ENCODE measurements around the gene UBTD1. TPM values are rescaled to one million over a fixed set of nuclear protein-coding genes. Genes with fewer than 3 reads are reported as not detected.

Gene UBTD1
- total and polyA plus RNA-seq, 10 of the 15 experiments (the other 5 are each of a cell fraction or from before 2014, with no cell fraction given): 0.04 to 1.5 (median 1.2) TPM; not detected in 1

GRCh38 chr10:97517778-97518300, 19.1 kb downstream of the UBTD1 start (continued):
- TF ChIP-seq BCL3 (IDR thresholded peaks at IDR 0.05; ENCODE audit: borderline replicate concordance, insufficient read depth, low read depth, low read length, poor library complexity, severe bottlenecking): no peak
- TF ChIP-seq PAX5 (IDR thresholded peaks at IDR 0.05; ENCODE audit: borderline replicate concordance, low read depth, low read length): no peak
- TF ChIP-seq JUNB (IDR thresholded peaks at IDR 0.05): no peak
- TF ChIP-seq MTA3 (IDR thresholded peaks at IDR 0.05; ENCODE audit: borderline replicate concordance, low read length): no peak
- no peak for TF ChIP-seq DPF2 (IDR thresholded peaks at IDR 0.05)
- TF ChIP-seq MYC (IDR thresholded peaks at IDR 0.05; ENCODE audit: insufficient read depth, insufficient read length, insufficient replicate concordance, low read length, severe bottlenecking): no peak
- no peak for TF ChIP-seq KAT2A (conservative IDR thresholded peaks at IDR 0.05; ENCODE audit: control insufficient read depth, low read depth, low read length)
- no peak for TF ChIP-seq ESRRA (IDR thresholded peaks at IDR 0.05; ENCODE audit: low read length)

- intact Hi-C loops (cut with micrococcal nuclease; ENCODE audit: unreplicated experiment) (no loop called here), in situ Hi-C loops (cut with MboI) (no loop called here)
- Histone ChIP-seq H3K4me2 (ENCODE audit: control insufficient read depth, insufficient read depth) (no peak overlapping the region), H4K20me1 (ENCODE audit: control insufficient read depth, insufficient read depth) (no peaks in the 10 kb centered on the region), H3K4me1 (ENCODE audit: control insufficient read depth, insufficient read depth, low read length) (no peaks in the 10 kb centered on the region), H2AFZ (ENCODE audit: control insufficient read depth, low read depth, low read length) (no peak overlapping the region), H3K4me3 (no peak overlapping the region), H3K9ac (ENCODE audit: control insufficient read depth, insufficient read depth, low read length) (no peak overlapping the region), H3K27me3 (replicated peaks in 1 of 2; ENCODE audit: control insufficient read depth in 2 of 2, insufficient read depth in 2 of 2, low read length in 1 of 2) (peaks cover 7 to 9% of the 10 kb centered on the region in 2 experiments), H3K27ac (ENCODE audit: control insufficient read depth, insufficient read depth) (no peak overlapping the region), H3K79me2 (ENCODE audit: control insufficient read depth, insufficient read depth, low read length) (no peaks in the 10 kb centered on the region), H3K36me3 (ENCODE audit: control insufficient read depth in 2 of 2, insufficient read depth in 2 of 2, low read length in 1 of 2) (no peaks in the 10 kb centered on the region), H3K9me3 (replicated peaks; ENCODE audit: control insufficient read depth, insufficient read depth, low read length) (no peaks in the 10 kb centered on the region)
- RAD21 ChIA-PET (ENCODE audit: unreplicated experiment): no interaction called here
- CTCF ChIA-PET: interaction anchor here (1.0 kb wide), 1 partner anchor 87 kb away, joined by 3 read pairs; no protein-coding TSS in a partner anchor
- no peak for DNase-seq (ENCODE audit: low read depth, low spot score)
- FAIRE-seq: no peak
- SMC1A ChIA-PET (ENCODE audit: uncharacterized antibody, unreplicated experiment): interaction anchor here (1.5 kb wide), 1 partner anchor 17 kb away, joined by 3 read pairs; no protein-coding TSS in a partner anchor
- no peak for ATAC-seq
- BruUV-seq (replicated peaks): no TSS peak
- WGBS (ENCODE audit: insufficient coverage, insufficient replicate concordance, low lambda C conversion rate, missing lambda C conversion rate): 8% methylated on average over 10 of the region's 10 CpGs
- POLR2A ChIA-PET: no interaction called here
- no peak for TF ChIP-seq MYB (IDR thresholded peaks at IDR 0.05; ENCODE audit: borderline replicate concordance, low read depth, low read length)
- TF ChIP-seq SIN3A (IDR thresholded peaks at IDR 0.05; ENCODE audit: low read depth, low read length): no peak
- TF ChIP-seq BCLAF1 (IDR thresholded peaks at IDR 0.05): no peak
- no peak for TF ChIP-seq BCL3 (IDR thresholded peaks at IDR 0.05; ENCODE audit: borderline replicate concordance, insufficient read depth, low read depth, low read length, poor library complexity, severe bottlenecking)
- no peak for TF ChIP-seq IRF5 (IDR thresholded peaks at IDR 0.05; ENCODE audit: borderline replicate concordance)
- no peak for TF ChIP-seq DPF2 (IDR thresholded peaks at IDR 0.05)
Observed at GRCh38 chr10:97518301-97519043, 19.7 kb downstream of the UBTD1 start.

Measured in GM12878 (cell line).